Measurements from ENCODE around the gene EMD.

GRCh38 chrX:154378059-154378798 lies 866 bp upstream of the EMD start:
- TF ChIP-seq CTCF (optimal IDR thresholded peaks at IDR 0.05 in 1 of 3, IDR thresholded peaks at IDR 0.05 in 1 of 3, conservative IDR thresholded peaks at IDR 0.05 in 1 of 3; ENCODE audit: extremely low read depth in 1 of 3, insufficient read depth in 2 of 3, low read length in 3 of 3): no peak
- TF ChIP-seq EZH2 (IDR thresholded peaks at IDR 0.05; ENCODE audit: low read length): no peak

All from keratinocyte (primary cell).